ENCODE results near the gene TTYH2.
"Not testable (repeated sequence)": the region's sequence is repeated elsewhere in the genome, so short reads cannot be mapped to it uniquely, and the experiment has no call there.

Gene TTYH2

DNA sequence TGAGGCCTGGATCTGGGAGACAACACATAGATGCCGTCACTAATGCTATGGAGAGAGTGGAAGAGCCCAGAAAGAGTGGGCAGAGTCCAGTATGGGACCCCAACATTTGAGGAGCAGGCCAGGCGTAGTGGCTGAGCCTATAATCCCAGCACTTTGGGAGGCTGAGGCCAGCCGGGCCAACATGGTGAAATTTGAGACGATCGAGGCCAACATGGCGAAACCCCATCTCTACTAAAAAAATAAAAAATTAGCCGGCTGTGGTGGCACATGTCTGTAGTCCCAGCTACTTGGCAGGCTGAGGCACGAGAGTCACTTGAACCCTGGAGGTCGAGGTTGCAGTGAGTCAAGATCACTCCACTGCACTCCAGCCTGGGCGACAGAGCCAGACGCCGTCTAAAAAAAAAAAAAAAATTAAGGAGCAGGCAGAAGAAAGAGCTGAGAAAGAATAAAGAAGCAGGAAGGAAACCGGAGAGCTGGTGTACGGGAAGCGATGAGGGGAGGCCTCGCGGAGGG, 54.7 kb downstream of the TTYH2 start:
- DNase-seq (ENCODE audit: low spot score) = no peak

DNA sequence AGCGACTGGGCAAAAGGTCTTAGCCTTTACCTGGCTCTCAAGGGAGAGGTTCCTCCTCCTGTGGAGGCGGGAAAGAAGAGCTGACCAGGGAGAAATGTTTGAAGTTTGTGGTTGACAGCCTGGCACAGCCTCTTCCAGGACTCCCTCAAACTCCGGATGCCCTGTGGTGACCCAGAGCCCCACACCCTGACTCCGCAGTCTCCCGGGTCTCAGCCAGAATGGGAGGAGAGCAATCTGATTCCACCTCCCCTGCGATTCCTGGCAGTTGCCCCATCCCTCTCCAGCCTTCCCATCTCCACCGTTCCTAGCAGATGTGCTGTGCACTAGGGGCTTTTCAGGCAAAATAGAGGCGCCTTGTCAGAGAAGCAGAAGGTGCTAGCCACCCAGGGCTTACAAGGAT, 55.2 kb downstream of the TTYH2 start:
- DNase-seq (ENCODE audit: low spot score) = no peak

DNA sequence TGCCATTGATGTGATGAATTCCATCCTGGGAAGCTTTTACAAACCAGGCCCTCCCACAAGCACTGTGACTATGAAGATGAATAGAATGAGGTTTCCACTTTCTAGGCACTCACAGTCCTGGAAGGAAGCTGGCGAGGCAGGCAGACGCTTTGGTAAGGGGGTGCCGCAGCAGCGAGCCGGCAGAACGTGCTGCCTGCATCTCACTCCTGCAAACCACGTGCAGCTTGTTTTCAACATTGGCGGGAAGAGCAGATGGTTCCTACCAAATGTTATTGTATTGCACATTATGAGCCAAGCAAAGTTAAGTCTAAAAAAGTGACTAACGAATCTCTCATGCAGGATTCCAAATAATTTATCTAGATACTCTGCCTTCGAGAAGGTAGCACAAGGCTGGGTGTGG, 57.0 kb downstream of the TTYH2 start:
- DNase-seq (ENCODE audit: low spot score) = no peak

DNA sequence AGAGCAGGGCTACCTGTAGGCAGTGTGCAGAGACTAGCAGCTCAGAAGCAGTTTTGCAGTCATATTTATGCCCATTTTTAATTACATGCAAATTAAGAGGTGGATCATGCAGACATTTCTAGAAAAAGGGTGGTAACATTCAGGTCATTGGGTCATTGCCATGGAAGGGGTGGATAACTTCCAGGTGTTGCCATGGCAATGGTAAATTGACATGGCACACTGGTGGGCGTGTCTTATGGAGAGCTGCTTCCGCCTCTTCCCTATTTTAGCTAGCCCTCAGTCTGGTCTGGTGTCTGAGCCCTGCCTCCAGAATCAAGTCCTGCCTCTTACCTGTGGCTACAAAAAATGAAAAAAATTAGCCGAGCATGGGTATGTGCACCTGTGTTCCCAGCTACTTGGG, 57.9 kb downstream of the TTYH2 start:
- no peak for DNase-seq (ENCODE audit: low spot score)

DNA sequence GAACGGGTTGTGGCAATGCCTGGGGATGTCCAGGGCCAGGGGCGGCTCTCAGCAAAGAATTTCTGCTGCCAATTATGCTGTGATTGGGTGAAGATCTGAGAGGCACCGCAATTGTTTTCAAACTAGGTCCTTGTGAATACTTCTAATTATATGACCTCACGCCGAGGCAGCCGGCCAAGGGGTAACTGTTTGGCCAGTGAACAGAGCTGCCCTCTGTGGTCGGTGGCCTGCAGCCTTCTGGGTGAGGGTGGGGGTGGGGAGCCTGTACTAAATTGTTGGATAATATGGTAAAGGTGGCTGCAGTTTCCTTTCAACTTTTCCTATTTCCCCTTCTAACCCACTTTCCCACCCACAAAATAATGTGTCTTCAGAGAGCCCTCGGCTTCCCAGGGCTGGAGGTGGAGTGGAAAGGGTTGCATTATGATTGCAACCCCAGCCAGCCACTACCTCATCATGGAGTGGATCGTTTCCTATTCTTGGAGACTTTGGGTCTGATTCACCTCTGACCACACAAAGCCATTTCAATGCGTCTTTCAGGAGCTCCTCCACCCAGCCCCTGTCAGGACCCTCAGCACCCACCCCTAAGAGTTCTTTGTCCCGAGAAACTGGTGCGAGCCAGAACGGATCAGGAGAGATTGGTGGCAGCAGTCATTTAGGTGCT, 58.7 kb downstream of the TTYH2 start:
- no peak for DNase-seq (ENCODE audit: low spot score)

DNA sequence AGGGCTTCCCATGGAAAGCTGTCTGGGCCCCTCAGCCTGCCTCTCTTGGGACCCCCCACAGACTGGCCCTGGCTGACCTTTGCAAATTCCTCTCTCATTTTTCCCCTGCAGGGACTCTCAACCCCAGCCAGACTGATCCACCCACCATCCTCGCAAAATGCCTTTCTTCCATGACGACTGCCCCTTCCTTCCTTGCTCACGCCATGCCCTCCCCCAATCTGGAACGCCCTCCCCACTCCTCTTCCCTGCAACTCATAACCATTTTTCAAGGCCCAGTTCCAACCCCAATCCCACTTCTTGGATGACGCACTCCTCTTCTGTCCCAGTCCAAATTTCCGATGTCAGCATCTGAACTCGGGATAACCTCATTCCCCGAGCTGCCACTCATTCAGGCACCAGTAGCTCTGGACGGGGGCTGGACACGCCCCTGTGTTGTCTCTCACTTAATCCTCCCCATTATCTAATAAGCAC, 59.4 kb downstream of the TTYH2 start:
- DNase-seq (ENCODE audit: low spot score) = no peak

DNA sequence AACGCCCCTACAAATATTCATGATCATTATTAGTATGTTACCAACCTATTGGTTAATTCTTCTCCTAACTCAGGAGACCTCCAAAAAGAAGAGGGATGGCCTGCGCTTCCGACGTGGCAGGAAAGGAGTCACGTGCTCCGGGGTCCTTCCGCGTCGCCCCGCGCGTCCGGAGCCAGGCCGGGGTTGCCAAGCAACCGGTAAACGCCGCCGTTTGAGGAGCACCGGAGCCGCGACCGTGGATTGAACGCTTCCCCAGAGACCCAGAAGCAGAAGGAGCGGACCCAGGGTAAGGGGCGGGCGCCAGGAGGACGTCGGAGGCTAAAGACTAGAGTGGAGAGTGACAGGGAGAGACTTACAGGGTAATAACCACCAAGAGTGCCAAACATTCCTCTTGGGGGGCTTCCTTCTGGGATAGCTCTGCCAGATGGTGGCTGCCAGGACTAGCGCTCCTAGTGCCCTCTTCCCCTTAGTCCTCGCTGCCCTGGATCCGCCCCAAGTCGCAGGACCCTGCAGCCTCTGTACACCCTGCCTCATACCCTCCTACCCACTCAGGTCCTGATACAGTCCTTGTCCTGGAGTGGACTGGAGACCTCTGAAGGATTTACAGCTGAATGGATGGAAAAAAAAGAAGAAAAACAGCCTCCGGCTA, 60.8 kb downstream of the TTYH2 start, which contains the start of gene DNAI2:
Gene DNAI2 (plus strand): TSS at position 175 of the 649 bp plus-strand sequence. CDS start 7,584 bp downstream, outside the sequence.
- DNase-seq (ENCODE audit: low spot score) = peak; percentile 32

DNA sequence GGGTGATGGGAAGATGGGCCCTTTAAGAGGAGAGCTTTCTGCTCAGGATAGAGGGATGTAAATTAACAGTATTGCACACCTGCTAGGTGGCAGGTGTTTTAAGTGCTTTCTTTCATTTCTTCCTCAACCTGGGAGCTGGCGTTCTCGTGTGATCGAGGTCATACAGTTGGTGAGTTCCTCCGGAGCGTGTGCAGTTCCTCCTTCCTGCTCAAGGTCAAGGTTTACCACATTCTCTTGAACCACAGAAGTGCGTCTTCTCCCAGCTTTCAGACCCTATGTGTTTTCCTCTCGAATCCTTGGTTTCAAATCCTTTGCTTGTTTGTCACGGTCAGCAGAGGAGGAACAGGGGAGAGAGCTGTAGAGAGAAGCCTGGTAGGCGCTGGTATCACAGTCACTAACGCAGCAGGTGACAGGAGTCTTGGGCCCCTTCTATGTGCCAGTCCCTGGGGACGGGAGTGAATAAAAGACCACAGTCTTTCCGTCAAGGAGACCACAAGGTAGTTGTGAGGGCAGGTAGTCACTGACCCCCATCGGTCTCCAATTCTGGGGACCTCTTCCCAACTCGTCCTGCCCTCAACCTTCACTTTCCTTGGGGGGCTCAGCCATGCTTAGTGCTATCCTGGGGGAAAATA, 61.5 kb downstream of the TTYH2 start:
- DNase-seq (ENCODE audit: low spot score) = no peak

DNA sequence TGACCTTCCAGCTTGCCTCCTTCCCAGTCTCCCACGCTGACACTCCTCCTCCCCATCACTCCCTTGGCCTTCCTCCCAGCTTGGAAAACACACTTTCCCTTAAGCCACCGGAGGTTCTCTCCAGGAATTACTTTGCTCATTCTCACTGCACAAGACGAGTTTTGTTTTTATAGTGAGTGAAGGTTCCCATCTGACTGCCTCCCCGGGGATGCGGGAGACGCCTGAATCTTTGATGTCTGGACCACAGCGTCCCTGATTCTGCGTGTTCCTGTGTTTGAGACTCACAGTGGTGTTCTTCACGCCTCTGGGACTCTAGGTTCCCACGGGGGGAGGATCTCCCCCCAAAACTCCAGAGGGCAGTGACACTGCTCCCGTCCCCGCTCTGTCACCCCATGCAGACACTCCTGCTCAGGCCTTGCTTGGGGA, 62.7 kb downstream of the TTYH2 start:
- DNase-seq (ENCODE audit: low spot score) = no peak

DNA sequence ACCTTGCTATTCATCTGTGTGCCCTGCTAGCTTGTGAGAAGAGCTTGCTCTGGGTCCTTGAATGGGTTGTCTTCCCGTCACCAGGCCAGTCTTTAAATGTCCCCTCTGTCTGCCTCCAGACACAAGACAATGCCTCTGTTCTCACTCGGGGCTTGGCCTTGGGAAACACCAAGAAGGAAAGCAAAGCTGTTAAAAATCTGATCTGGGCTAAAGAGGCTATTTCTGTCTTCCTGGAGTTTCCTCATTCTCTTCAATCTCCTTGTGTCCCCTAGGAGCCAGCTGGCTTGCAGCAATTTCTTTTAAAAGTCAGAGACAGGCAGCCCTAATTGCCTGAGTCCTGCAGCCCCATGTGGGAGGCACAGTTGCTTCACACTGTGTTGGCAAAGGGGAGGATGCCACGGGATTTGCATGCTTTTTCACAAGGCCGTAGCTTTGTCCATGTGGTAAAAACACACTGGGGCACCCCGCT, 63.2 kb downstream of the TTYH2 start:
- DNase-seq (ENCODE audit: low spot score) = no peak

DNA sequence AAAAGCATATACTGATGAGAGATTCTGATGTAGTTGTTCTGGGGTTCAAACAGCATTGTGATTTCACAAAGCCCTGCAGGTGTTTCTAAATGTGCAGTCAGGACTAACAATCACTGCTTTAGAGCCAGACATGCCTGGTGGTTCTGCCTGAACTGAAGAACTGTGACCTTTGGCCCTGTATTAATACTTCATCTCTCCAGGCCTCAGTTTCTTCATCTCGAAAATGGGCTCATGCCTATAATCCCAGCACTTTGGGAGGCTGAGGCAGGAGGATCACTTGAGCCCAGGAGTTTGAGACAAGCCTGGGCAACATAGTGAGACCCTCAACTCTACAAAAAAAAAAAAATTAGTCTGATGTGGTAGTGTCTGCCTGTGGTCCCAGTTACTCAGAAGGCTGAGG, 64.6 kb downstream of the TTYH2 start:
- no peak for DNase-seq (ENCODE audit: low spot score)

DNA sequence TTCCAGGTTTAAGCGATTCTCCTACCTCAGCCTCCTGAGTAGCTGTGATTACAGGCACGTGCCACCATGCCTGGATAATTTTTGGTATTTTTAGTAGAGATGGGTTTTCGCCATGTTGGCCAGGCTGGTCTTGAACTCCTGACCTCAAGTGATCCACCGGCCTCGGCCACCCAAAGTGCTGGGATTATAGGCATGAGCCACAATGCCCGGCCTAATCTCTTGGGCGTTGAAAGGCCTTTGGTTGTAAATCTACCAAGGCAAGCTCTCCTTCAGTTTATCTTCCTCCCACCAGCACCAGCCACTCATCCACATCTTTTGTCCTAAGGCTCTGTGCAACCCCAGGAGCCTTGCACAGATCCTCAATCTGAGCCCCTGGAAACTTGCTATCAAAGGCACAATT, 66.2 kb downstream of the TTYH2 start:
- DNase-seq (ENCODE audit: low spot score) = not testable (repeated sequence)

DNA sequence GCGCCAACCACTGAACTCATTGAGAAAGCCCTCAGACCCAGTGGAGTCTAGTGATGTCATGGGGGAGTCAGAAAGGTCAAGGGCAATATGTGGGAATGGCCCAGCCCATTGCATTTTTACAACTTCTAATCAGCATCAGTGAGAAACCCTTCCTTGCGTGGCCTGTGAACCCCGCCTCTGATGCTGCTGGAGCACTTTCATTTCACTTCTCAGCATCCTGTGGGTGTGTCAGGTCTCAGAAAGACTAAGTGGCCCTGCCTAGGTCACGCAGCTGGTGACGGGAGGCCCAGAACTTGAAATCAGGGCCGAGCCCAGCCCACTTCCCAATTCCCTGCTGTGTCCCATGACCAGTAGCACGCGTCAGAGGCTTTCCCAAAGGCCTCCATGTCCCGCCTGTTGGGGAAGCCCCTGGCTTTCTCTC, 66.7 kb downstream of the TTYH2 start:
- DNase-seq (ENCODE audit: low spot score) = peak; percentile 75

DNA sequence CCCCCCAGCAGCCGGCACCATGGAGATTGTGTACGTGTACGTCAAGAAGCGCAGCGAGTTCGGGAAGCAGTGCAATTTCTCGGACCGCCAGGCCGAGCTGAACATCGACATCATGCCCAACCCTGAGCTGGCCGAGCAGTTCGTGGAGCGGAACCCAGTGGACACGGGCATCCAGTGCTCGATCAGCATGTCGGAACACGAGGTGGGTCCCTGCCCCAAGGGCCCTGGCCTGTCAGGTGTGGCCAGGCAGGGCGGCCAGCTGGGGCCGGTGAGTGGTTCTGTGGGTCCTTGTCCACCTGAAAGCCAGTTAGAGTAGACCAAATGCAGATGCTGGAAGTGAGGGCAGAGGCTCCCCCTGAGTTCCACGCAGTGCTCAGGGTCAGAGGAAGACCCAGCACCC, 68.4 kb downstream of the TTYH2 start:
- no peak for DNase-seq (ENCODE audit: low spot score)

DNA sequence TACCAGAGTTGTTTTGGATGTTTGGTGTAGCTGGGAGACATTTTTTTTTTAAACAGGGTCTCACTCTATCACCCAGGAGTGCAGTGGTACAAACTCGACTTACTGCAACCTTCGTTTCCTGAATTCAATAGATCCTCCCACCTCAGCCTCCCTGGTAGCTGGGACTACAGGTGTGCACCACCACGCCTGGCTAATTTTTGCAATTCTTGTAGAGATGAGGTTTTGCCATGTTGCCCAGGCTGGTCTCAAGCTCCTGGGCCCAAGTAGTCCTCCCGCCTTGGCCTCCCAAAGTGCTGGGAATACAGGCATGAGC, 68.9 kb downstream of the TTYH2 start:
- DNase-seq (ENCODE audit: low spot score) = not testable (repeated sequence)

DNA sequence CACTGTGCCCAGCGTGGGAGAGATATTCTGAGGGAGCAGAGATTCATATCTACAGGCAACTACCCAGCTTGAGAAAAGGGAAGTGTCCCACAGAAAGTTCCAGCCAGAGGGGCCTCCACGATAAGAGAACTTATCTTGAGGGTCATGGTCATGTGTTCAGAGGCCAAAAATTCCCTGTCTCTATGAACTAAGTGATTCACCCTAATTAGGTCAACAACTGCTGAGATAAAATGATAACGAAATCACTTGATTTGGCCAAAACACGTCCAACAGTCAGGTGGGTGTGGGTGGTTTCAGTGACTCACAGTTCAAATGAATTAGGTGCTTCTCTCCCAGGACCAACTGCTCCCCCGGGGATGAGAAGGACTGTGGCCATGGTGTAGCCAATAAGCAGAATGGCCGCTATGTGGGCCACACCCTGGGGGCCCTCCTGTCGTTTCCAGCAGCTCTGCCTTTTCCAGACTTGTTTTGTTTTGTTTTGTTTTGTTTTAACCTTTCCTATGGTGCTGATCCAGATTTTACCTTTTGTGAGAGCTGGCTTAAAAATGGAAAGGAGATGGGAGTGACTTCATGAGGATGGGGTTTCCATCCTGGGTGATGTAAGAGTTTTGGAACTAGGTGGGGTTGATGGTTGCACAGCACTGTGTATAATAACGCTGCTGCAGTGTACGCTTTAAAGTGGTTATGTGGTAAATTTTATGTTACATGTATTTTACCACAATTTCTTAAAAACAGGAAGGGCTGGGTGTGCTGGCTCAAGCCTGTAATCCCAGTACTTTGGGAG, 69.4 kb downstream of the TTYH2 start:
- DNase-seq (ENCODE audit: low spot score) = peak; percentile 70

DNA sequence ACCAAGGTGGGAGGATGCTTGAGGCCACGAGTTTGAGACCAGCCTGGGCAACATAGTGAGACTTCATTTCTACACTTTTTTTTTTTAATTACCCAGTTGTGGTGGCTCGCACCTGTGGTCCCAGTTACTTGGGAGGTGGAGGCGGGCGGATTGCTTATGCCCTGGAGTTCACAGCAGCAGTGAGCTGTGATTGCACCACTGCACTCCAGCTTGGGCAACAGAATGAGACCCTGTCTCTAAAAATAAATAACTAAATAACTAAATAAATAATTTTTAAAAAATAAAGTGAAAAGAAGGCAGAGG, 70.0 kb downstream of the TTYH2 start:
- no peak for DNase-seq (ENCODE audit: low spot score)

DNA sequence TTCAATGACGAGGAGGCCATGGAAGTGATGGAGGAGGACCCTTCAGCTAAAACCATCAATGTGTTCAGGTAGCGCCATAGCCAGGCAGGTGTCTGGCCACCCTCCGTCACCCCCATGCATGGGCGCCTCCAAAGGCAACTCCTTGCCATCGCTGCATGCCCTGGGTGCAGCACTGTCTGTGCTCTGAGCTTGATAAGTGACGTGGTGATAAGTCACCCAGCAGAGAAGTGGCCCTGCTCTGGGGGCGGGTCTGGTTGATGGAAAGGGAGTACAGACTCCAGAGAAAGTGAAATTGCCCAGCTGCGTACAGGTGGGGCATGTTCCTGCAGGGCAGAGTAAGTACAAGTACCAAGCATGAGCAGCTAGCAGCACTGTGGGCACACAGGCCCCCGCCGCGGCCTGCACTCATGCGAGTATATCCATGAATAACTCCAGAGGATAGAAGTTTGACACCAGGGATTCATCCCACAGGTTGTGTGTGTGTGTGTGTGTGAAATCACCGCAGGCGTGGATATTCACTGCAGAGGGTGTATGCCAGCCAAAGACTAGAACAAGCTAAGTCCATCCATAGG, 73.7 kb downstream of the TTYH2 start:
- no peak for DNase-seq (ENCODE audit: low spot score)

DNA sequence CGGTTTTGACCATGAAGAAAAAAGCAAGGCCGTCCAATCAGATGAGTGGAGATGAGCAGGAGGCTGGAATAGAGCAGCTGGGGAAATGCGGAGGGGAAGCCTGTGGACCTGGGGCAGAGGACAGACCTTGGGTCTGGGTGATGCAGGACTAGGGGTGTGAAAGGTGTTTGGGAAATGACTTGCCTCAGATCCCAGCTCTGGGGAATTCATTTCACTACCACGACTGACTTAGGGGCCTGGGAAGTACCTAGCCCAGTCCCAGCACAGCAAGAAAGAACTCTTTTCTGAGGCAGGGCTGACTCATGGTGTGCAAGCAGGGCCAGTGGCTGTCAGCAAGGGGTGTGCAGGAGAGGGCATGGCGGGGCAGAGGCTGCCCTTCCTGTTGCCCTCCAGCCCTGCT, 75.4 kb downstream of the TTYH2 start:
- DNase-seq (ENCODE audit: low spot score) = no peak

DNA sequence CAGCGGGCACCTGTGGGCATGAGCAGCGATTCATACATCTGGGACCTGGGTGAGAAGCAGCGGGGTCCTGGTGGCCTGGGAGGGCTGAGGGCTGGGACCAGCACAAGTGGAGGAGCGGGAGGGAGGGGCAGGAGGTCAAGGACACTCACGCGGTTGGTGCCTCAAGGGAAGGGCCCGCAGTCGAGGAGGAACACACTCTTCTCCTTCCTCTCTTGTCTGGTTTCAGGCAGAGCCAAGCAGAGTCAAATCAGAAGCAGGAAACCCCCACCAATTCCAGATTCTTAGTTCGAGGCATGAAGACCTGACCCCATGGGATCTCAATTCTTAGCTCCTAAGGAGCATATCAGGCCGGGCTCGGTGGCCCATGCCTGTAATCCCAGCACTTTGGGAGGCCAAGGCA, 76.3 kb downstream of the TTYH2 start:
- DNase-seq (ENCODE audit: low spot score) = no peak

DNA sequence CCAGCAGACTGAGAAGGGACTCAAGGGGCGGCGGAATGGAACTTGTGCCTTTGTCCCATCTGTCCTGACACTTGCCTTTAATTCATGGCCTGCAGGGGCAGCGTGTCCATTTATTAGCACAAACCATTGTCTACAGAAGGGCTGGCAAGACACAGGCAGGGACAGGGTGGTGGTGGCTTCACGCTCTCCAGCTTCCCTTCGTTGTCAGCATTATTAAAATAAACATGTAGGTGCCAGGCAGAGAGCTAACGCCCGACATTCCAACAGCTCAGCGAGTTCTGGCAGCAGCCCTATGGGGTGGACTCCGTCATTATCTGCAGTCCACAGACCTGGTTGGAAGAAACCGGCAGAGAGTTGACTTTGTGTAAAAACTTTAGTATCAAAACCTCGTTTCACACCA, 77.0 kb downstream of the TTYH2 start:
- no peak for DNase-seq (ENCODE audit: low spot score)

DNA sequence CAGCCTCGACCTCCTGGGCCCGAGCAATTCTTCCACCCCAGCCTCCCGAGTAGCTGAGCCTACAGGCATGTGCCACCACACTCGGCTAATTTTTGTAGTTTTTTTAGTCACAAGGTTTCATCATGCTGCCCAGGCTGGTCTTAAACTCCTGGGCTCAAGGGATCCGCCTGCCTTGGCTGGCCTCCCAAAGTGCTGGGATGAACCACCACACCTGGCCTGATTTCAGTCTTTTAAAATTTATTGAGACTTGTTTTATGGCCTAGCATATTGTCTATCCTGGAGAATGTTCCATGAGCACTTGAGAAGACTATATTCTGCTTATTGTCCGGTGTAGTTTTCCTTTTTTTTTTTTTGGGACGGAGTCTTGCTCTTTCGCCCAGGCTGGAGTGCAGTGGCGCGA, 79.1 kb downstream of the TTYH2 start:
- DNase-seq (ENCODE audit: low spot score) = no peak

Data from CD4-positive, alpha-beta T cell treated with Interleukin-6 at 100 ng/mL for 8 hours (primary cell).